AG08395 (cell line): ENCODE data around the gene DSE.
"Not testable (repeated sequence)": the region's sequence is repeated elsewhere in the genome, so short reads cannot be mapped to it uniquely, and the experiment has no call there.

Experiments
- DNase-seq: peaks from one replicate; pipeline ENCODE4 v3.0.0; 2012; ENCODE audit warnings: mixed read lengths, low spot score

The DSE gene

DNA sequence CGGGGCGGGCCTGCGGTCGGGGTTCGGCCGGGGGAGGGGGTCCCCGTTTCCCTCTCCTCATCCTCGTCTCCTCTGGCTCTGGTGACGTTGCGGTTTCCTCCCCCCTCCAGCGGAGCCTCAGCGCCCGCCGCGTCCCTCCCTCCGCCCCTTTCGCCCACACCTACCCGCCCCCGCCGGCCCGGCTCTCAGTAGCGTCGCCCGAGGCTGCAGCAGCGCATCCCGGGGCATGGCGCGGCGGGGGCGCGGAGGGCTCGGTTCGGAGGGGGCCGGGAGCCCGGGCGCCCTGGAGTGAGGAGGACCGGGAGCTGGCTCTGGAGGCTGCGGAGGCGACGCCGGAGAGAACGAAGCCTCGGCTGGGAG lies at the start of gene DSE:
DSE (plus strand) TSS at position 188 of the 360 bp plus-strand sequence. CDS start 28,304 bp downstream, outside the sequence.
- peak; percentile 89 for DNase-seq

DNA sequence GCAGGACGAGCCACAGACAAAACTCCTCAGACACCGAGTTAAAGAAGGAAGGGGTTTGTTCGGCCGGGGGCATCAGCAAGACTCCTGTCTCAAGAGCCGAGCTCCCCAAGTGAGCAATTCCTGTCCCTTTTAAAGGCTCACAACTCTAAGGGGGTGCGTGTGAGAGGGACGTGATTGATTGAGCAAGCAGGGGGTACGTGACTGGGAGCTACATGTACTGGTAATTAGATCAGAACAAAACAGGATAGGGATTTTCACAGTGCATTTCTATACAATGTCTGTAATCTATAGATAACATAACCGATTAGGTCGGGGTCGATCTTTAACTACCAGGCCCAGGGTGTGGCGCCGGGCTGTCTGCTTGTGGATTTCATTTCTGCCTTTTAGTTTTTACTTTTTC lies 48.8 kb upstream of the DSE start:
- not testable (repeated sequence) for DNase-seq

DNA sequence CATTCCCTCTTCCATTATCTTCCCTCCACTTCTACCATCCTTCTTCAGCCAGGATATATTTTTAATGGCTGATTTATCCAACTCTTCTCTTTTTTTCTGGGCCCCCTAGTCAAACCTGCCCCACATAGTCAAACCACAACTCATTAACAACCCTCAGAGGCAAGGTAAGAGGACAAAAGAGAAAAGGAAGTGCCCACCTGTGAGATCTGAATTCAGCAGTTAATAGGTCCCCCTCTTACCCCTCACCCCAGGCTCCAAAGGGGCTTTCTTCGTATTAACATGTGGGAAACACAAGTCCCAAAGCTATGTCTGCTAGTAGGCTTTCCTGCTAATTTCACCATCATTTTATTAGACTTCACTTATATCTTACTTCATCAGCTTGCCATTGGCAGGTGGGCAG lies 46.9 kb upstream of the DSE start:
- DNase-seq, result no peak

DNA sequence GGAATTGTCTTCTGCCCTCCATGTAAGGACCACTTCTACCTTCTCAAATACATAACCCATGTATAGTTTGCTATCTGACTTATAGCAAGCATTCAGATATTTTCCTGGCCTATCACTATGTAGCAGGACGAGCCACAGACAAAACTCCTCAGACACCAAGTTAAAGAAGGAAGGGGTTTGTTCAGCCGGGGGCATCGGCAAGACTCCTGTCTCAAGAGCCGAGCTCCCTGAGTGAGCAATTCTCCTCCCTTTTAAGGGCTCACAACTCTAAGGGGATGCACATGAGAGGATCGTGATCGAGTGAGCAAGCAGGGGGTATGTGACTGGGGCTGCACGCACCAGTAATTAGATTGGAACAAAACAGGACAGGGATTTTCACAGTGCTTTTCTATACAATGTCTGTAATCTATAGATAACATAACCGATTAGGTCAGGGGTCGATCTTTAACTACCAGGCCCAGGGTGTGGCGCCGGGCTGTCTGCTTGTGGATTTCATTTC lies 45.1 kb upstream of the DSE start:
- not testable (repeated sequence) for DNase-seq

GRCh38 chr6:116326181-116326671 lies 44.5 kb upstream of the DSE start:
- no peak for DNase-seq

- no peak for DNase-seq
Observed at GRCh38 chr6:116326996-116327395, 43.8 kb upstream of the DSE start.

- DNase-seq, result no peak
Observed at GRCh38 chr6:116327803-116328527, 42.8 kb upstream of the DSE start.

DNA sequence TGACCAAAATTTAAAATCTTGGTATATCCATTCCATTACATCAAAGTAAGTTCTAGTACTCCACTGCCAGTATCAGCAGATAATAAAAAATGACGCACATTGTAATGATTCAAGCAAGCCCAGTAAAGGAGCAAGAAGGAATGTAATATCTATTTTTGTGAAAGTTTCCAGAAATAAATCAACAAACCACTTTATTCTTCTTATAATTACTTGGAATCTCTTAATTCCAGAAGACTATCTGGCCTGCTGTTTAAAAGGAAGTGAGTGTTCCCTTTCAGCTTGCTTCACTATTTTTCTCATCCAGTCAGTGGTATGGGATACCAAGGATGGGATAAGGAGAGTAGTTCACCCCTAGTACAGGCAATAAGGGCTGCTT lies 42.2 kb upstream of the DSE start:
- peak; percentile 45 for DNase-seq

DNA sequence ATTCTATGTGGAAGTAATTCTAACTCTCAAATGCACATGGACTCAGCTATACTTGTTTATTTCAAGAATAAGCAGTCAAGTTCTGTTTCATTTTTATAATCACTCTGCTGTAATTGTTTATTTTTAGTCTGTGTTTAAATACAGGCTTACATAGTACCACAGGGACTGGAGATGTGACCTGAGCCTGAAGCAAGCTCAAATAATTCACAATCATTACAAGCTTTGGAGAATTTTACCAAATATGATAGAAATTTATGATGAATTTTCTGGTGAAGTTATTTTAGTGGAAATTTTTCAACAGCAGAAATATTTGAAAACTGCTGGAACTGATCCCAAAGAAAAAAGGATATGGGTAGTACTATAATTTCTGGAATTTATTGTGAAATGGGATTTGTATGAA lies 41.6 kb upstream of the DSE start:
- no peak for DNase-seq

- no peak for DNase-seq
Observed at GRCh38 chr6:116330511-116330910, 40.2 kb upstream of the DSE start.

- DNase-seq, result no peak
Observed at GRCh38 chr6:116332096-116332495, 38.7 kb upstream of the DSE start.

- DNase-seq, result not testable (repeated sequence)
Observed at GRCh38 chr6:116334638-116335409, 35.9 kb upstream of the DSE start.

GRCh38 chr6:116335612-116336215 lies 35.0 kb upstream of the DSE start:
- no peak for DNase-seq

DNA sequence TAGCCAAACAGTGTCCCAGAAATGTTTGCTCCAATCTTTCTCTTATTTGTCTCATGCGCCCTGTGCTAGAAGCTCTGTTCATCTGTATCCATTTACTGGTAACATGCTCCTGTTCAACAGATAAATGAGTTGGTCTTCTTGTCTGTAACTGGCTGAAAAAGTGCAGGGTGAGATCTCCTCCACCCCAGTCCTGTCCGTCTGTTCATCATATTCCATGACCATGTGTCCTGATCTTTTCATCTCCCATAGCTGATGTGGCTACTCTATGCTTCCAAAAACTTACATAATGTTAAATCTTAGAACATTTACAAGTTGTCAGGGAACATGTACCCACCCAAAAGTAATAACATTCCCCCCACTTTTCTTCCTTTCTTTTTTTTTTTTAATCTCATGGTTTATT lies 31.8 kb upstream of the DSE start:
- no peak for DNase-seq

GRCh38 chr6:116340625-116341024 lies 30.1 kb upstream of the DSE start:
- DNase-seq, result not testable (repeated sequence)

DNA sequence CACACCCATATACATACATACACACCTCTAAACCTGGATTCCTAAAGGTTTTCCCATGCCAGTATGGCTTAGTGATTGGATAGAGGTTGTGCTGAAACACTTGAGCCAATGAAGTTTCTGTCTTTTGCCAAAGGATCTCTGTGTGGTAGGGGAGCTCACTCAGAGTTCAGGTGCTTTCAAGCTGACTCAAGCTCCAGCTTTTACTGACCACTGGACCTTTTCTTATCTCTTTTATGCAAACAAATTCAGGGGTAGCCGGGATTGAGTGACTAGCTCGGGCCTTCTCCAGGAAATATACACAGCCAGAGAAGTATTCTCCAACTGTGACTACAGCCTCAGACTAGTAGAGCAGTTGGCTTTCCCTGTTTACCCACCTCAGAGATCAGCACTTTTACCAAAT lies 21.5 kb upstream of the DSE start:
- DNase-seq, result no peak

- DNase-seq, result no peak
Observed at GRCh38 chr6:116351101-116351500, 19.6 kb upstream of the DSE start.

- DNase-seq, result peak; percentile 68
Observed at GRCh38 chr6:116352515-116353471, 18.0 kb upstream of the DSE start.

GRCh38 chr6:116354236-116354635 lies 16.5 kb upstream of the DSE start:
- DNase-seq, result no peak

GRCh38 chr6:116355796-116356195 lies 15.0 kb upstream of the DSE start:
- no peak for DNase-seq

DNA sequence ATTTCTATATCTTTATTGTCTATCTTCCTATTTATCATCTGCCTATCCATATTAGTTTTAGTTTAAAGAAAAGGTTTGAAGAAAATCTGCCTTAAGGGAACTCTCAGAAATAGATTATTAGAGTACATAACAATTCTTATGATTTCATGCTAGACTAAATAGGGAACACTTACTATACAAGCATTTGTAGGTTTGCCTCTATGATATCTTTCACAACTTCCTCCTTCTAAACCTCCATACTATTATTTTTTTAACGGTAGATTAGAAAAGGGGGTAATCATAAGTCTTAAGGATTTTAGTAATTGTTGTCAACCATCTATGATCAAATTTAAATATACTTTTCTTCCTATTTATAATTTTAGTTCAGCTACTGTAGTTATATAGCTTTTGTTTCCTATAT lies 11.6 kb upstream of the DSE start:
- DNase-seq, result no peak

GRCh38 chr6:116359835-116360234 lies 10.9 kb upstream of the DSE start:
- no peak for DNase-seq
